ENCODE data around the gene BABAM1.

BABAM1 gene

GRCh38 chr19:17266975-17267788 is at the start of gene BABAM1:
BABAM1 (plus strand) TSS chr19:17267443; CDS start chr19:17268807, 1,364 bp downstream.
- Histone ChIP-seq H3K4me3 (ENCODE audit: low read depth, low read length) (peak within 1 kb of the TSS; percentile 91), H3K9me3 (ENCODE audit: control insufficient read depth, insufficient read depth, low read depth, low read length) (no peaks in the 10 kb centered on the region), H3K36me3 (ENCODE audit: control insufficient read depth, insufficient read depth, low read length) (peaks cover 27% of the 10 kb centered on the region), H3K27ac (ENCODE audit: low read depth, low read length) (peak within 1 kb of the TSS; percentile 61), H3K4me1 (ENCODE audit: control insufficient read depth, insufficient read depth, low read length) (peaks cover 10% of the 10 kb centered on the region), H3K9ac (ENCODE audit: low read length) (peak within 1 kb of the TSS; percentile 95), H3K27me3 (ENCODE audit: control insufficient read depth, insufficient read depth, low read length) (no peaks in the 10 kb centered on the region)

GRCh38 chr19:17219286-17219685 is 48.0 kb upstream of the BABAM1 start:
- Histone ChIP-seq H3K9me3 (ENCODE audit: control insufficient read depth, insufficient read depth, low read depth, low read length) (no peaks in the 10 kb centered on the region), H3K27me3 (ENCODE audit: control insufficient read depth, insufficient read depth, low read length) (no peaks in the 10 kb centered on the region), H3K4me3 (ENCODE audit: low read depth, low read length) (no peak overlapping the region), H3K4me1 (ENCODE audit: control insufficient read depth, insufficient read depth, low read length) (peaks cover 12% of the 10 kb centered on the region; the same call in 1 of the 2 replicates), H3K27ac (ENCODE audit: low read depth, low read length) (no peak overlapping the region), H3K9ac (ENCODE audit: low read length) (no peak overlapping the region), H3K36me3 (ENCODE audit: control insufficient read depth, insufficient read depth, low read length) (peaks cover 20% of the 10 kb centered on the region)

GRCh38 chr19:17220207-17220758 is 47.0 kb upstream of the BABAM1 start:
- Histone ChIP-seq H3K36me3 (ENCODE audit: control insufficient read depth, insufficient read depth, low read length) (peaks cover 20% of the 10 kb centered on the region), H3K4me3 (ENCODE audit: low read depth, low read length) (no peak overlapping the region), H3K27ac (ENCODE audit: low read depth, low read length) (no peak overlapping the region), H3K9ac (ENCODE audit: low read length) (no peak overlapping the region), H3K9me3 (ENCODE audit: control insufficient read depth, insufficient read depth, low read depth, low read length) (no peaks in the 10 kb centered on the region), H3K4me1 (ENCODE audit: control insufficient read depth, insufficient read depth, low read length) (peaks cover 12% of the 10 kb centered on the region; the same call in 1 of the 2 replicates), H3K27me3 (ENCODE audit: control insufficient read depth, insufficient read depth, low read length) (no peaks in the 10 kb centered on the region)

GRCh38 chr19:17225053-17225452 is 42.2 kb upstream of the BABAM1 start:
- Histone ChIP-seq H3K4me1 (ENCODE audit: control insufficient read depth, insufficient read depth, low read length) (peaks cover 7% of the 10 kb centered on the region; the same call in 1 of the 2 replicates), H3K36me3 (ENCODE audit: control insufficient read depth, insufficient read depth, low read length) (peaks cover 9% of the 10 kb centered on the region), H3K9me3 (ENCODE audit: control insufficient read depth, insufficient read depth, low read depth, low read length) (no peaks in the 10 kb centered on the region), H3K27ac (ENCODE audit: low read depth, low read length) (no peak overlapping the region), H3K9ac (ENCODE audit: low read length) (no peak overlapping the region), H3K27me3 (ENCODE audit: control insufficient read depth, insufficient read depth, low read length) (no peaks in the 10 kb centered on the region), H3K4me3 (ENCODE audit: low read depth, low read length) (peak overlapping the region; percentile 99; the same call in 1 of the 2 replicates)

- H3K4me3 ChIP-seq (ENCODE audit: low read depth, low read length): peak within 1 kb of the TSS; percentile 99
- H3K27me3 ChIP-seq (ENCODE audit: control insufficient read depth, insufficient read depth, low read length): no peaks in the 10 kb centered on the region
- H3K36me3 ChIP-seq (ENCODE audit: control insufficient read depth, insufficient read depth, low read length): peaks cover 14% of the 10 kb centered on the region
- peaks cover 4% of the 10 kb centered on the region; the same call in 1 of the 2 replicates for H3K4me1 ChIP-seq (ENCODE audit: control insufficient read depth, insufficient read depth, low read length)
- H3K9me3 ChIP-seq (ENCODE audit: control insufficient read depth, insufficient read depth, low read depth, low read length): no peaks in the 10 kb centered on the region
- H3K9ac ChIP-seq (ENCODE audit: low read length): peak within 1 kb of the TSS; percentile 87
- H3K27ac ChIP-seq (ENCODE audit: low read depth, low read length): peak within 1 kb of the TSS; percentile 63; the same call in 1 of the 2 replicates
These were observed 41.0 kb upstream of the BABAM1 start, which contains the start of gene OCEL1 for GRCh38 chr19:17226002-17226933. OCEL1 (plus strand) TSS chr19:17226226; CDS start chr19:17226248, 22 bp downstream.

GRCh38 chr19:17227798-17228367 is 39.4 kb upstream of the BABAM1 start:
- Histone ChIP-seq H3K4me3 (ENCODE audit: low read depth, low read length) (no peak overlapping the region), H3K36me3 (ENCODE audit: control insufficient read depth, insufficient read depth, low read length) (peaks cover 29% of the 10 kb centered on the region), H3K9me3 (ENCODE audit: control insufficient read depth, insufficient read depth, low read depth, low read length) (no peaks in the 10 kb centered on the region), H3K27ac (ENCODE audit: low read depth, low read length) (no peak overlapping the region), H3K27me3 (ENCODE audit: control insufficient read depth, insufficient read depth, low read length) (no peaks in the 10 kb centered on the region), H3K4me1 (ENCODE audit: control insufficient read depth, insufficient read depth, low read length) (peaks cover 4% of the 10 kb centered on the region; the same call in 1 of the 2 replicates), H3K9ac (ENCODE audit: low read length) (no peak overlapping the region)

GRCh38 chr19:17229890-17230289 is 37.4 kb upstream of the BABAM1 start:
- H3K27me3 ChIP-seq (ENCODE audit: control insufficient read depth, insufficient read depth, low read length): no peaks in the 10 kb centered on the region
- H3K36me3 ChIP-seq (ENCODE audit: control insufficient read depth, insufficient read depth, low read length): peaks cover 44% of the 10 kb centered on the region
- no peak overlapping the region for H3K9ac ChIP-seq (ENCODE audit: low read length)
- no peak overlapping the region for H3K27ac ChIP-seq (ENCODE audit: low read depth, low read length)
- H3K9me3 ChIP-seq (ENCODE audit: control insufficient read depth, insufficient read depth, low read depth, low read length): no peaks in the 10 kb centered on the region
- H3K4me3 ChIP-seq (ENCODE audit: low read depth, low read length): no peak overlapping the region
- H3K4me1 ChIP-seq (ENCODE audit: control insufficient read depth, insufficient read depth, low read length): peaks cover 10% of the 10 kb centered on the region

- H3K36me3 ChIP-seq (ENCODE audit: control insufficient read depth, insufficient read depth, low read length): peaks cover 51% of the 10 kb centered on the region
- H3K27me3 ChIP-seq (ENCODE audit: control insufficient read depth, insufficient read depth, low read length): no peaks in the 10 kb centered on the region
- H3K4me1 ChIP-seq (ENCODE audit: control insufficient read depth, insufficient read depth, low read length): peaks cover 20% of the 10 kb centered on the region
- H3K9me3 ChIP-seq (ENCODE audit: control insufficient read depth, insufficient read depth, low read depth, low read length): no peaks in the 10 kb centered on the region
- H3K27ac ChIP-seq (ENCODE audit: low read depth, low read length): no peak overlapping the region
- no peak overlapping the region for H3K9ac ChIP-seq (ENCODE audit: low read length)
- no peak overlapping the region for H3K4me3 ChIP-seq (ENCODE audit: low read depth, low read length)
These were observed 35.0 kb upstream of the BABAM1 start for GRCh38 chr19:17232258-17232657.

GRCh38 chr19:17234911-17235299 is 32.3 kb upstream of the BABAM1 start:
- H3K27ac ChIP-seq (ENCODE audit: low read depth, low read length): peak overlapping the region; percentile 91; the same call in 1 of the 2 replicates
- H3K4me3 ChIP-seq (ENCODE audit: low read depth, low read length): peak overlapping the region; percentile 94
- H3K9me3 ChIP-seq (ENCODE audit: control insufficient read depth, insufficient read depth, low read depth, low read length): no peaks in the 10 kb centered on the region
- peaks cover 17% of the 10 kb centered on the region for H3K4me1 ChIP-seq (ENCODE audit: control insufficient read depth, insufficient read depth, low read length)
- no peaks in the 10 kb centered on the region for H3K27me3 ChIP-seq (ENCODE audit: control insufficient read depth, insufficient read depth, low read length)
- peak overlapping the region; percentile 72 for H3K9ac ChIP-seq (ENCODE audit: low read length)
- peaks cover 57% of the 10 kb centered on the region for H3K36me3 ChIP-seq (ENCODE audit: control insufficient read depth, insufficient read depth, low read length)

- Histone ChIP-seq H3K27ac (ENCODE audit: low read depth, low read length) (peak overlapping the region; percentile 91; the same call in 1 of the 2 replicates), H3K36me3 (ENCODE audit: control insufficient read depth, insufficient read depth, low read length) (peaks cover 58% of the 10 kb centered on the region), H3K9me3 (ENCODE audit: control insufficient read depth, insufficient read depth, low read depth, low read length) (no peaks in the 10 kb centered on the region), H3K4me1 (ENCODE audit: control insufficient read depth, insufficient read depth, low read length) (peaks cover 17% of the 10 kb centered on the region), H3K9ac (ENCODE audit: low read length) (peak overlapping the region; percentile 72), H3K4me3 (ENCODE audit: low read depth, low read length) (peak overlapping the region; percentile 94), H3K27me3 (ENCODE audit: control insufficient read depth, insufficient read depth, low read length) (no peaks in the 10 kb centered on the region)
These were observed 31.8 kb upstream of the BABAM1 start for GRCh38 chr19:17235300-17235970.
